H1 (cell line): Measurements from ENCODE around the gene NMNAT3. TPM values are rescaled to one million over a fixed set of nuclear protein-coding genes. Genes with fewer than 3 reads are reported as not detected.

ENCODE experiments used
- CHD1 ChIP-seq: IDR thresholded peaks from 2 replicates; pipeline ENCODE4 v1.6.1; 2012; ENCODE audit warnings: low read depth, low read length, improper control_type of control experiment
- CTCF ChIP-seq, 3 experiments: IDR thresholded peaks; 1 replicate in 2 of 3; 2 replicates in 1 of 3; pipeline versions ENCODE4 v1.5.1 to v1.6.1; 2011; ENCODE audit warnings: low read length in 3 of 3, mild to moderate bottlenecking in 3 of 3, inconsistent platforms in 2 of 3, low read depth in 1 of 3, moderate library complexity in 1 of 3; ENCODE audit not compliant: insufficient read depth in 1 of 3; ENCODE audit errors: control extremely low read depth in 1 of 3
- GABPA ChIP-seq: IDR thresholded peaks from 2 replicates; pipeline ENCODE4 v1.6.1; 2011; ENCODE audit warnings: mild to moderate bottlenecking, low read length, moderate library complexity, borderline replicate concordance; ENCODE audit not compliant: insufficient read depth
- GTF2F1 ChIP-seq: IDR thresholded peaks from 2 replicates; pipeline ENCODE4 v1.6.1; 2012; ENCODE audit warnings: low read depth, low read length, improper control_type of control experiment, borderline replicate concordance
- JUND ChIP-seq: IDR thresholded peaks from 2 replicates; pipeline ENCODE4 v1.6.1; 2011; ENCODE audit warnings: mild to moderate bottlenecking, improper control_type of control experiment, low read length
- NANOG ChIP-seq: IDR thresholded peaks from 2 replicates; pipeline ENCODE4 v1.6.1; 2011; ENCODE audit warnings: low read length, low read depth, mild to moderate bottlenecking, inconsistent platforms; ENCODE audit not compliant: insufficient read depth, poor library complexity, severe bottlenecking
- NRF1 ChIP-seq: IDR thresholded peaks from 2 replicates; pipeline ENCODE4 v1.6.1; 2011; ENCODE audit warnings: mild to moderate bottlenecking, low read depth, low read length, improper control_type of control experiment
- POU5F1 ChIP-seq: IDR thresholded peaks from 2 replicates; pipeline ENCODE4 v1.6.1; 2011; ENCODE audit warnings: low read depth, mild to moderate bottlenecking, low read length, moderate library complexity
- RNF2 ChIP-seq: fragments of 200-900, 300-1000 bp; sonication (generic); IDR thresholded peaks from 2 replicates; pipeline ENCODE4 v1.7.1; 2016; ENCODE audit warnings: borderline replicate concordance, low read depth, mild to moderate bottlenecking, antibody characterized with exemption, low read length; ENCODE audit not compliant: poor library complexity, severe bottlenecking; ENCODE audit errors: missing control alignments
- SIRT6 ChIP-seq: IDR thresholded peaks from one replicate; pipeline ENCODE4 v1.7.1; 2012; ENCODE audit warnings: low read length, inconsistent platforms
- TAF1 ChIP-seq: IDR thresholded peaks from 2 replicates; pipeline ENCODE4 v1.6.1; 2011; ENCODE audit warnings: mild to moderate bottlenecking, low read depth, low read length
- polyA plus RNA-seq, 7 experiments: library from polyadenylated mRNA; depleted of rRNA in 3 of 7; stranded (reverse) in 5 of 7; unstranded in 2 of 7; fragments of >200 nt in 5 of 7; fragments of 200-250 nt in 2 of 7; gene quantifications; 1 replicate in 5 of 7; 2 replicates in 1 of 7; 4 replicates in 1 of 7; pipeline versions ENCODE4 v1.2.1 to v1.2.3, GENCODE V29; 2011 to 2013; ENCODE audit warnings: missing spikeins in 2 of 7, mixed read lengths in 2 of 7
- total RNA-seq: library from RNA; stranded (reverse); fragmentation: NEBNext Ultra II Directional; extraction: Animal tissue kit (Norgen Biotek cat#: 25700); gene quantifications from 2 replicates; pipeline ENCODE4 v1.2.1, GENCODE V29; 2021

The NMNAT3 gene
- total and polyA plus RNA-seq, 2 of the 8 experiments (the other 6 are each of a cell fraction or from before 2014, with no cell fraction given) = 4.2 to 4.3 TPM

- TF ChIP-seq GABPA (no peak), TAF1 (no peak), GTF2F1 (no peak), CTCF (IDR thresholded peaks at IDR 0.05; ENCODE audit: control extremely low read depth in 1 of 3, insufficient read depth in 1 of 3, low read depth in 1 of 3, low read length in 3 of 3) (no peak), CHD1 (no peak), RNF2 (no peak), JUND (no peak), NANOG (no peak), SIRT6 (no peak), POU5F1 (no peak), NRF1 (no peak)
Measured at GRCh38 chr3:139524841-139525636, 152.7 kb downstream of the NMNAT3 start (continued).
